DMS53 treated with DMSO at 0.1 percent for 48 hours (cell line): ENCODE results near the gene ACTMAP.
"Not testable (repeated sequence)": the region's sequence is repeated elsewhere in the genome, so short reads cannot be mapped to it uniquely, and the experiment has no call there.

Experiments used
- DNase-seq: peaks from one replicate; lab custom pipeline; 2025; ENCODE audit not compliant: unreplicated experiment; lab: John Stamatoyannopoulos, UW

ACTMAP gene, protein sequence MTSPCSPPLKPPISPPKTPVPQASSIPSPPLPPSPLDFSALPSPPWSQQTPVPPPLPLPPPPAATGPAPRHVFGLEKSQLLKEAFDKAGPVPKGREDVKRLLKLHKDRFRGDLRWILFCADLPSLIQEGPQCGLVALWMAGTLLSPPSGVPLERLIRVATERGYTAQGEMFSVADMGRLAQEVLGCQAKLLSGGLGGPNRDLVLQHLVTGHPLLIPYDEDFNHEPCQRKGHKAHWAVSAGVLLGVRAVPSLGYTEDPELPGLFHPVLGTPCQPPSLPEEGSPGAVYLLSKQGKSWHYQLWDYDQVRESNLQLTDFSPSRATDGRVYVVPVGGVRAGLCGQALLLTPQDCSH

DNA sequence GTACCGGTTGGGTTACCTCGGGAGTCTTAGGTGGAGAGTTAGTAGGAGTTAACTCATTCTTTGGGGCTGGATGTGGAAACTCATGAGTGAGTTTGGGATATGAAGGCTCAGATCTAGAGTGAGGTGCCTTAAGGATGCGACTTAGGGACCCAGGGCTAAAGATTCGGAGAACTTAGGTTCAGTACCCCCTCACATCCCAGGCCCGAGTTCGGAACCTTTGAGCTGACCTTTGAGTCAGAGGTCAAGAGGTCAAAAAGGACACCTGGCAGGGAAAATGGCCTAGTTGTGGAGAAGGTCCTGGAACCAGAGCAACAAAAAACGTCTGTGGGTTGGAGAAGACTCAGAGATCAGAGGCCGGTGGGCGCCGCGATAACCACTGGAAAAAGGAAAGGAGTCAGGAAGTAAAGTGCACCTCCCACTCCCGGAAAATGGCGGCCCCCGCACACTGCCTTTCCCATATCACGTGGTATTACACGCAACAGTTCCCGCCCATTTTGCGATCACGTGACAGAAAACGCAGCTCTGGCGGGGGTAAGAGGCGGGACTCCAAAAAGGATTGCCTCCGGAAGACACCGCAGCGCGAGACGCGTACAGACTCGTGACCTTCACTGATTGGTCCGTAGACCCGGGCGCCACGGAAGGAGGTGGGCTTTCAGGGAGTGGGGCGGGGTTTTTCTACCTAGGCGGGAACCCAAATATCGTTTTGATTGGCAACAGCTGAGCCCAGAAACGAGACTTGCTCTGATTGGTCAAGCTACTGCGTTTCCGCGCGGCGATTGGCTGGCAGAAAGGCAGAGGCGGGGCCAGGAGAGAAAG is at the start of gene ACTMAP:
Gene ACTMAP (minus strand): TSS at position 420 of the 816 bp plus-strand sequence. CDS start 674 bp downstream, outside the sequence.
- peak; percentile 99 for DNase-seq

GRCh38 chr19:40799558-40800338 is 49.5 kb upstream of the ACTMAP start:
- DNase-seq, result no peak

DNA sequence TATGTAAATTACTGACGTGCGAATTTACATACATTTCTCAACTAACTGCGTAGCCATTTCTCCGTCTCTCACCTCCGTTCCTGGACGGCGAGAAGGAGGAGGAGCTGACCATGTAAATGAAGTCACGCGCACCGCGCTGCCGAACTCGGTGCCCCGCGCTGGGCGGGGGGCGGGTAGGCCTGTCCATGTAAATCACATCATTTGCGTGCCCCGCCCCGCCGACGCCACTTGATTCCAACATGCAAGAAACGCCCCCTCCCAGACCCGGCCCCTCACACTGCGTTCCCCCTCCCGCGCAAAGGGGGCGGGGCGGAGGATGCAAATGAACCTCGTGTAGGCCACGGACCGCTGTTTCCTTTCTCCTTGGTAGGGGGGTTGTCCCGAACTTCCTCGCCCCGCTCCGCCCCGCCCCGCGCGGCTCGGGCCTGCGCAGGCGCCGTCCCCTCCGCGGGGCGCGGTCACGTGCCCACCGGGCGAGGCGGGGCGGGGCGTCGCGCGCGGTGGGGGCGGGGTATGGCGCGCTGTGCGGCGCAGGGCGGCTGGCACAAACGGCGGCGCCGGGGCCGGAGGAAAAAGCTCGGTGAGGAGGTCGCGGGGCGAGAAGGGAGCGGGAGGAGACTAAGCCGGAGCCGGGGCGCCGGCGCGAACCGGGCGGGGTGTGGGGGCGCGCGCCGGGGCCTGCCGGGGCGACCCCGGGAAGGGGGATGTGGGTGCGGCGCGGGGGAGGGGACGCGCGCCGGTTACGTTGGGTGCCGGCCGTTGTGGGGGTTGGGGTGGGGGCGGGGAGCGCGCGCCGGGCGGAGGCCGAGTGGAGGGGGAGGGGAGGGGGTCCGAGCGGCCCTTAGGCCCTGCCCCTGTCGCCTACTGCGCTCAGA is 48.6 kb upstream of the ACTMAP start, which contains the start of gene EGLN2:
Gene EGLN2 (plus strand): TSS at position 509 of the 875 bp plus-strand sequence. CDS start 1,382 bp downstream, outside the sequence.
- peak; percentile 98 for DNase-seq

- peak; percentile 82 for DNase-seq
These were observed 47.8 kb upstream of the ACTMAP start for GRCh38 chr19:40797963-40798682.

GRCh38 chr19:40797166-40797962 is 47.1 kb upstream of the ACTMAP start:
- DNase-seq, result no peak

GRCh38 chr19:40791996-40792395 is 41.7 kb upstream of the ACTMAP start:
- no peak for DNase-seq

DNA sequence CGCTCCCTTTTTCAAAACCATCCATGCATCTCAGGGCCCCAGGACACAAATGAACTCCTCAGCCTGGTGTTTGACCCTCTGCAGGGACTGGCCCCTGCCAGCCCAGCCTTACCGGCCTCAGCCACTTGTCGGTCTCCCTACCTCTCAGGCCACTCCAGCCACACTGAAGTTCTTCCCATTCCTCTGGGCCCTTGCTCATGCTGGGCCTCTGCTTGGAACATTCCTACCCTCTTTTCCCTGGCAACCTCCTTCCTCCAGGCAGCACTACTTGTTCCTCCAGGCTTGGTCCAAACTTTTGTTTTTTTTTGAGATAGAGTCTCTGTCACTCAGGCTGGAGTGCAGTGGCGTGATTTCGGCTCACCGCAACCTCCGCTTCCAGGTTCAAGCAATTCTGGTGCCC is 41.1 kb upstream of the ACTMAP start:
- DNase-seq, result no peak

GRCh38 chr19:40786060-40787037 is 36.1 kb upstream of the ACTMAP start:
- no peak for DNase-seq

DNA sequence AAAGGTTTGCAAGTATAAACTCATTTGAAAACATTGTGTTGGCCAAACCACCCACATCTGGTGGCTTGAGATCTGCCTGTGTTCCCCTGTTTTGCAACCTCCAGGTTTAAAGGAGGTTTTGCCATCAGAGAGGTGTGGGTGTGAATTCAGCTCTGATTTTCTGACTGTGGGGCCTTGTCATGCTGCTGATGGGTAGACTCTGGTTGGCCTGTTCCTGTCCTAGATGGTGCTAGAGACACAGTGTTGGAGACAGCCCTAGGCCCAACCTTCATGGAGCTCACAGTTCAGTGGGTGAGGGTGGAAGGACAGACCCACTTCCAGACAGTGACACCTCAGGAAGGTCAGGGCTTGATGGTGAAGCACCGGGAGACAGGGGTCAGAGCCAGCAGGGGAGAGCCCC is 35.2 kb upstream of the ACTMAP start:
- DNase-seq, result no peak

DNA sequence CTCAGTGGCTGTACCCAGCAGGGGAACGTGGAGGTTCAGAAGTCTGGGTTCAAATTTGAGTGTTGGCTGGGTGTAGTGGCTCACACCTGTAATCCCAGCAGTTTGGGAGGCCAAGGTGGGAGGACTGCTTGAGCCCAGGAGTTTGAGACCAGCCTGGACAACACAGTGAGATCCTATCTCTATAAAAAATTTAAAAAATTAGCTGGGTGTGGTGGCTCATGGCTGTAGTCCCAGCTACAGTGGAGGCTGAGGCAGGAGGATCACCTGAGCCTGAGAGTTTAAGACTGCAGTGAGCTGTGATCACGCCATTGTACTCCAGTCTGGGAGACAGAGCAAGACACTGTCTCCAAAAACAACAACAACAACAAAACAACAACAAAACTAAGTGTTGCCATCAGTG is 33.9 kb upstream of the ACTMAP start:
- DNase-seq, result not testable (repeated sequence)

GRCh38 chr19:40783711-40784110 is 33.4 kb upstream of the ACTMAP start:
- no peak for DNase-seq

DNA sequence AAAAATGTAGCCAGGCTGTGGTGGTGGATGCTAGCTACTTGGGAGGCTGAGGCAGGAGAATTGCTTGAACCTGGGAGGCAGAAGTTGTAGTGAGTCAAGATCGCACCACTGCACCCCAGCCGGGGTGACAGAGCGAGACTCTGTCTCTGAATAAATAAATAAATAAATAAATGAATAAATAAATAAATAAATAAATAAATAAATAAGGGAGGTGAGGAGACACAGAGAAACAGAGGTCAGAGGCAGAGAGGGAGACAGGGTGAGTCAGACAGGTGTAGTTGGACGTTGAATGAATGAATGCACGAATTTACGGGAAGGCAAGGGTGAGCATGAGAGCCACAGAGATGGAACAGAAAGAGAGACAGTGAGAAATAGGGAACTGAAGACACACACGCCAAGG is 30.9 kb upstream of the ACTMAP start:
- no peak for DNase-seq

GRCh38 chr19:40780582-40780981 is 30.3 kb upstream of the ACTMAP start:
- no peak for DNase-seq

- DNase-seq, result no peak
These were observed 28.5 kb upstream of the ACTMAP start for GRCh38 chr19:40778706-40779284.

DNA sequence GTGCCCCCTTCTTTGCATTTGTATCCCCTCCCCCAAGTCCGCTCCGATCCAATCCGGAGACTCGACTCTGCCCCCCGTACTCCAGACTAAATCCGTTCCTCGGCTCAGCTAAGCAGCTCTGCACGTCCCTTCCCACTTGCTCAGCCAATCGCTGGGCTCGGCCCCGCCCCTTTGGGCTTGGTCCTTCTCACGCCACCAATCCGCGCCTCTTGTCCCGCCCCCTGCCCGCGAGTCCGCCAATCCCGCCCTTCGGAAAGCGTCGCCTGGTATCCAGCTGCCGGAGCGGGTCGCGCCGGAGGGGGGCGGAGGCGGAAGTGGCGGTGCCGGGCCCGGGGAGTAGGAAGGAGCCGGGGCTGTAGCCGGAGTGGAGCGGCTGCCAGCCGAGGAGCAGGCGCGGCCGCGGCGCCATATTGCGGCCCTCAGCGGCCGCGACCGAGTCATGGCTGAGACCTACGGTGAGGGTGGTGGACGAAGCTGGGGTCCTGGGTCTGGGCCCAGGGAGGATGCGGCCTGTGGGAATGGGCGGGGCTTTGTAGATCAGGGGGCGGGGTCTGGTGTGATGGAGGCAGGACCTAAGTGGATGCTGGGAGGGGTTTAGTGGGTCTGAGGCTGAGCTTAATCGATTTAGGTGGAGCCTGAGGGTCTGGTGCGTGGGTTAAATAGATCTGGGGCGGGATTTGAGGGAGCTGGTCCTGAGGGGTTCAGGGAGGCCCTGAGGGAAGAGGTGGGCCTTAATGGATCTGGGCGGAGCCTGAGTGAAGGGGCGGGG is 27.8 kb upstream of the ACTMAP start, which contains the start of gene RAB4B:
Gene RAB4B (plus strand): TSS at position 311 of the 769 bp plus-strand sequence. CDS start 129 bp downstream, at position 440.
- DNase-seq, result peak; percentile 99

- no peak for DNase-seq
These were observed 27.3 kb upstream of the ACTMAP start for GRCh38 chr19:40777645-40777936.
